Epithelial cell of prostate (primary cell): ENCODE data around the gene MECP2.
"Not testable (repeated sequence)": the region's sequence is repeated elsewhere in the genome, so short reads cannot be mapped to it uniquely, and the experiment has no call there.

Experiments
- DNase-seq: peaks from one replicate; pipeline ENCODE4 v3.0.0-alpha.2; 2011; ENCODE audit warnings: low read depth, low spot score
- H3K27ac ChIP-seq: fragments of 450-650 bp; 2 replicates; pipeline ENCODE4 v1.5.1; 2017; ENCODE audit warnings: mild to moderate bottlenecking

The MECP2 gene

DNA sequence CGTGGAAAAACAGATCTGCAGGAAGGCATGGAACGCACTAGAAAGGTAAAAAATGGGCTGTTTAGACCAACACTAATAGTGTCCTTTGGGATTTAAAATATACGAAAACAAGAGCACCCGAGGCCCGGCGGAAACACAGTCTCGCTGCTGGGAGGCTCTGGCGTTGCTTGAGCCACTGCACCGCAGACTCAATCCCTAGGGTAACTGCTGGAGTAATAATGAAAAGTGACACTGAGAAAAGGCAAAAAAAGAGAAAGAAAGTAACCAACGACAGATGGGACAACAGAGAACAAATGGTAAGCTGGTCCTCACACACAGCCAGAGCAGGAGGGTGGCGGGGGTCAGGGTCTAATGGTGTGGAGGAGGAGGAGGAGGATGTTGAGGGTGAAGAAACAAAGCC is 93.2 kb downstream of the MECP2 start:
- no peak for DNase-seq
- H3K27ac ChIP-seq = no peak overlapping the region

DNA sequence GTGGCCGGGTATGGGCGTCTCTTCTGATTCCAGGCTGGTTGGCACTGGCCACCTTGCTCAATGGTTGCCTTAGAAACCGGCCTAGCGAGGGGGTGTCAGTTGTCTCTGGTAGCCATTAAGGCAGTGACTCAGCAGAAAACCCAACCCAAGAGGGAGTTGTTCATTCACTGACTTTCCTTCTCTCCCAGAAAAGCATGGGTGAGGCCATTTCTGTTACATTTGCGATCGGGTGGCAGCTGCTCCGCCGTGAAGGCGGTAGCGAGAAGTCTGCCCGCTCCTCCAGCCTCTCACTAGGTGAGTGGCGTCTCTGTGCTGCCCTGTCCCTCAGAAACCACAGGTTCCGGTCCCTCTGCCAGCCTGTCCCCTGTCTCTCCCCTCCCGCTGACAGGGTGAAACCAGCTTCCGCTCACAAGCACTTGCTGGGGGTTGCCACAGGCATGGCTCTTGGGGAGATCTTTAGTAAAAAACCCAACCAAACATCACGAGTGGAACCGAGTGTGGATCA is 95.2 kb downstream of the MECP2 start:
- H3K27ac ChIP-seq = no peak overlapping the region
- DNase-seq = no peak

DNA sequence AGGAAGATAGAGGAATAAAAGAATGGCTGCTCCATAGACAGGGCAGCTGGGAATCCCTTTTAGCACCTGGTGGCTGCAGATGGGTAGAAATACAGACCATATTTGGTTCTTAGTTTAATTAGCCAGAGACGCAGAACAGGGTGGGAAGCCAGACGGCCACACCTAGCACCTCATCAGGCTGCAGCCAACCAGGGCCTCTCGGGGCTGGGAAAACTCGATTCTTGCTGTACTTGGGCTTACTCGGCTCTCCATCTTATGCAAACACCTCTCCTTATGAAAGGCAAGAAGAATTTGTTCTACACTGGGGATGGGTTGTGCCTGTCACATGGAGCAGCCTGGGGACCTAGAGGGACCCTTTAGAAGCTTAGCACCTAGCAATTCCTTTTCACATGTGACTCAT is 97.5 kb downstream of the MECP2 start:
- DNase-seq = no peak
- H3K27ac ChIP-seq = peak overlapping the region; percentile 9

DNA sequence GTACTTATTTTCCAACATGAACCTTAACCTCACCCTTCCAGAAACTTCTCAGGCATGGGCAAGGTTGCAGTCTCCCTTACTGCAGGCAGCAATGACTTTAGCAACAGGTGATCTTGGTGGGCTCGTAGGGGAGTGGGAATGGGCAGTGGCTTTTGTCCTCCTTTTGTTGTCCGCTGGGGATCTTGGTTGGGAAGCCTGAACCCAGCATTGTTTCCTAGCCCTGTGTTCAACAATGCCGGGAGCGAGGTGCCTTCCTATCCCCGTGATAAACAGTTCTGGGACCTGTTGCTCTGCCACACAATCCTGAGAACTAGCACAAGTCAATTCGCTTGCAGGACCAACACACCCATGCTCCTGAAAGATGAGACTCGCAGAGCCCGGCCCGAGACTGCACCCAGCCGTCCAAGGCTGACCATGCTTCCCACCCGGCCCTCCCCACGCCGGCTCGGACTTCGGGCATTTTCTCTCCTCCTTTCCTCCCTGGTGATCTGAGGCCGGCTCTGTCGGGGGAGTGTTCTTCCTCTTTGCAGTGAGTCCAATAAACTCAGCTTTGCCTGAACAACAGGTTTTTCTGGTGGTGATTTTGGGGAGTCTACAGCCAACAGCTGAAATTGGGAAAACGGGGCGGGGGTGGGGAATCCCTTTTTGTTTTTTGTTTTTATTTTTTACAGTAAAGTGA is 98.0 kb downstream of the MECP2 start:
- no peak for DNase-seq
- H3K27ac ChIP-seq = peak overlapping the region; percentile 9

DNA sequence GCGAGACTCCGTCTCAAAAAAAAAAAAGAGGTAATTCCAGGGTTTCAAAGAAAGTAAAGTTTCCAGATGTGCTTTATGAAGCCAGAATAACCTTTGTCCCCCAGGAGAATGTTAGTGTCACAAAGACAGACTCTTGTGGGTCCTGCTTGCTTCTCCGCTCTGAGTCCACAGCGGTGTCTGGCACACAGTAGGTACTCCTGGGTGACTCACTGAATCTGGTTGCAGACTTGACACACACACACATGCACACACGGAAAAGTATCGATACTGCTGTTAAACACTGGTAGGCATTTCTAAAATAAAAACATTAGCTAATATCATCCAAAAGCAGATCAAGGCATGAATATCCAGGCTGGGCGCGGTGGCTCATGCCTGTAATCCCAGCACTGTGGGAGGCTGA is 102.0 kb downstream of the MECP2 start:
- no peak overlapping the region for H3K27ac ChIP-seq
- no peak for DNase-seq

DNA sequence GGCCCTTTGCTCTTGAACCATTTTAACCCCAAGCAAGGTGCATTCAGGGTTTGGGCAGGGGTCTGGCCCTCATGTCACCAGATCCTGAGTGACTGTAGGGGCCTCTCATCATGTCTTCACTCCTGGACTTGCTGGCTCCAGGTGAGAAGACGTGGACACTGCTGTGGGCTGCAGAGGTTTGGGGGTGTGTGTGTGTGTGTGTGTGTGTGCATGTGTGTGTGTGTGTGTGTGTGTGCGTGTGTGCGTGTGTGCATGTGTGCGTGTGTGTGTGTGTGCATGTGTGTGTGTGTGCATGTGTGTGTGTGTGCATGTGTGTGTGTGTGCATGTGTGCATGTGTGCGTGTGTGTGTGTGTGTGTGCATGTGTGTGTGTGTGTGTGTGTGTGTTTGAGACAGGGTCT is 103.1 kb downstream of the MECP2 start:
- H3K27ac ChIP-seq, DNase-seq: not testable (repeated sequence)

DNA sequence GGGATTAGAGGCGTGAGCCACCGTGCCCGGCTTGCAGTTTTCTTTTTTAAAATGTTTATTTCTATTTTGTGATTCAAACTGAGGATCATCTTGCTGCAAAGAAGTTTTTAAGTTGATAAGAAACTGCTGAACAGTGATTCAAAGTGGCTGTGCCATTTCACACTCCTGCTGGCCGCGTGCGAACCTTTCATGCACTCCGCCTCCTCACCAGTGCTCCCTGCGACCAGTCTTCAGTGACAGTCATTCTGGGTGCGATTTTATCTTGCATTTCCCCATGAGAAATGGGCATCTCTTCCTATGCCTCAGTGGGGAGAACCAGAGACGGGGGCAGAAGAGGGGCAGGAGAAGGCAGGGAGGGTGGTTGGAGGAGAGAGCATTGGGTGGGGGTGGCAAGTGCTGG is 103.5 kb downstream of the MECP2 start:
- DNase-seq = no peak
- H3K27ac ChIP-seq = no peak overlapping the region

DNA sequence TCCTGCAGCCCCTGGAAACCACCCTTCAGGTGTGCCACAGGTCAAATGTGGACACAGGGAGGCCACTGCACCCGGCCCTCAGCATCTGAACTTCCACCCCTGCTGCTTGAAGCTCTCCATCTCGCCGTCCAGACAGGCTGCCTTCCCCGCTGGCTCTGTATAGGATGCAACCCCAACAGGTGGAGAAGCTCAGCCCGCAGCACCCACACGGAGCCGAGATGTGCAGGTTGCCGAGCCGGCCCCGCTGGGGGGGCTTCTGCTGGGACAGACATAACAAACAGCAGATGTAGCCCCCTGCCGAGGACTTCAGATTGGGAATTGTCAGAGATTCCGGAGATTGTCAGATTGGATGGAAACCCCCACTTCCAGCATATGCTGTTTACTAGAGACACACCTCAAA is 104.4 kb downstream of the MECP2 start:
- H3K27ac ChIP-seq = no peak overlapping the region
- no peak for DNase-seq

DNA sequence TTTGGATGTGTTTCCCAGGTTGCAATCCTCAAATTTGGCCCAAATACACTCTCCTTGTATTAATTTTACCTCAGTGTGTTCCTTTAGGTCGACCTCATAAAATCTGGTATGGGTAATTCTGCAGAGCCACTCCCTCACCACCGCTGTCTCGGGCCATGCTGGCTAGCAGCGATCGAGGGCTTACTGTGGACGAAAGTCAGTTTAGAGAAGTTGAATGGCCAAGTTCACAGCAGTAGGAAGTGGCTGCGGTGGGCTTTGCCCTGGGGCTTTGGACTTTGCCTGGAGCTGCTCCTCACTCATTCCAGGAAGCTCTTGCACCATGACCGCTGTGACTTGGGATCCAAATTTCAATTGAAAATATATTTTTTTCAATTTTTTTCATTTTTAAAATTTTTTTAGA is 105.3 kb downstream of the MECP2 start:
- DNase-seq = no peak
- H3K27ac ChIP-seq = no peak overlapping the region

DNA sequence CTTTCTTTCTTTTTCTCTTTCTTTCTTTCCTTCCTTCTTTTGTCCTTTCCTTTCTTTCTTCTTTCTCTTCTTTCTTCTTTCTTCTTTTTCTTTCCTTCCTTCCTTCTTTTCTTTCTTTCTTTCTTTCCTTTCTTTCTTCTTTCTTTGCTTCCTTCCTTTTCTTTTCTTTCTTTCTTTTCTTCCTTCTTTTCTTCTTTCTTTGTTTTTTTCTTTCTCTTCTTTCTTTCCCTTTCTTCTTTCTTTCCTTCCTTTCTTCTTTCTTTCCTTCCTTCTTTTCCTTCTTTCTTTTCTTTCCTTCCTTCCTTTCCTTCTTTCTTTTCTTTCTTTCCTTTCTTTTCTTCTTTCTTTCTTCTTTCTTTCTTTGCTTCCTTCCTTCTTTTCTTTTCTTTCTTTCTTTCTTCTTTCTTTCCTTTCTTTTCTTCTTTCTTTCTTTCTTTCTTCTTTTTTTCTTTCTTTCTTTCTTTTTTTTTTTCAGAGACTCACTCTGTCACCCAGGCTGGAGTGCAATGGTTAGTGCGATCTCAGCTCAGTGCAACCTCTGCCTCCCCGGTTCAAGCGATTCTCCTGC is 106.4 kb downstream of the MECP2 start:
- no peak overlapping the region for H3K27ac ChIP-seq
- no peak for DNase-seq

DNA sequence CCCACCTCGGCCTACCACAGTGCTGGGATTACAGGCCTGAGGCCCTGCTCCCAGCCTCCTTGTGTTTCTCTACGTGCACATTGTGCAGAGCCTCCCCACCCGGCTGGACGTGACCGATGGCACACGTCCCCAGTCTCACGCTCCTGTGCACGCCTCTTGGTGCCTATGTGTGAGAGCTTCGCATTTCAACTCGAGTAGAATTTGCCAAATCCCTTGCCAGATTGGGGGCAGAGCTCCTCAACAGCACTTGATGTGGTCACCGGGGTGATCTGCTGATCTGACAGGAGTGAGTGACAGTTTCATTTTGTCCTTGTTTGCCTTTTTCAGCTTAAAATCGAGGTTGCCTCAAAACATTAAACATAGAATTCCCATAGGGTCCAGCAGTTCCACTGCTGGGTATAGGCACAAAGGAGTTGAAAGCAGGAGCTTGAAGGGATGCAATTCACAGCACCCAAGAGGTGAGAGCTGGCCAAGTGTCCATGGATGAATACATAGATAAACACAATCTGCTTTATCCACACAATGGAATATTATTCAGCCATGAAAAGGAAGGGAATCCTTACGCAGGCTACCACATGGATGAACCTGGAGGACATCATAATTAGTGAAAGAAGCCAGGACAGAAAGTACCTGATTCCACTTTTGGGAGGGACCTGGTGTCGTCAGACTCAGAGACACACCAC is 107.4 kb downstream of the MECP2 start:
- no peak overlapping the region for H3K27ac ChIP-seq
- DNase-seq = no peak

DNA sequence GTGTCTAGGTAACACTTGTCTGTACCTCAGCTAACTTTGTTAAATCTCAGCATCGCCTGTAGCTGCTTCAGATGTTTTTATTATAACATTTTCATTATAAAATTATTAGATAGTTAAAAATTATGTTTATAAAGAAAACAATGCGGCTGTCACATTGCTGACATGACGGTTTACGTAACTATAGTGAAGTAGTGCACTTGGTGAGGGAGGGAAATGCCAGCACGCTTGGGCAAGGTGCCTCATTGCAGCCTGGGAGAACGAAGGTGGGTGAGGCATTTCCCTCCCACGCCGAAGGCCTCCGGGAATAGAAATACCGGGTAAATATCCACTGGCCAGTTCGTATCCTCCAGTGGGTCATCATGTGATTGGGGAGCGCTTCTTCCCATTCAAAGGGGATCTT is 109.0 kb downstream of the MECP2 start:
- no peak overlapping the region for H3K27ac ChIP-seq
- DNase-seq = no peak

DNA sequence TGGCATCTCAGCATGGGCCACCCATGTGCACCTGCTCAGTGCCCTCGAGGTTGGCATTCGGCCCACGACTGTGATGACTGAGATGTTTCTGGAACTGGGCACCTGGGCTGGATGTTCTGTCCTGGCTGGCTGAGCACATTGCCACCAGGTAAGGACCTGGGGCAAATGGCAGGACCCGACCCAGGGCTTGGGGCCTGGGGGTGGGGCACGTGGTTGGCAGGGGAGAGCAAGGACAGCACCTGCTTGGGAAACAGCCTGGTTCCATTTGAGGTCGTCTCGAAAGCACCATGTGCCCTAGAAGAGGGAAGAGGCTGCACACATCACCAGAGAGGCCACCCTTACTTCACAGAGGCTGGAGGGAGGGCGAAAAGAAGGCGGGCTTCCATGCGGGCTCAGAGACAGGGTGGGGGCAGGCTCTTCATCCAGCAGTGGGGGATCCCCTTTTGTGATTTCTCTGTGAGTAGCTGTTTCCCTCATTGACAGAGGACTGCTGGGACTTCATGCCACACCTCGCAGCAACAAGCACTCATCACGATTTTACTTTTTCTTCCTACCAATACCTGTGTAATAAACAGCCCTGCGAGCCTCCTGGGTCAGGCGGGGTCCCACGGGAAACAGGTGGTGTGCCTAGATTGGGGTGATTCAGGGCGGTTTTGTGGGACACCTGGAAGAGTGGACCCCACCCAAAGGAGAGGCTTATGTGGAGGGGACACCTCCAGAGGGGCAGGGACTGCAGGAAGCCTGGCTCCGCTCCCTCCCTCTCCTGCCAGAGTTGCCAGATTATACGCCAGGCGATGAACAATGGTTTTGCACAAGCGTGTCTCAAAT is 113.0 kb downstream of the MECP2 start:
- DNase-seq = no peak
- H3K27ac ChIP-seq = no peak overlapping the region

DNA sequence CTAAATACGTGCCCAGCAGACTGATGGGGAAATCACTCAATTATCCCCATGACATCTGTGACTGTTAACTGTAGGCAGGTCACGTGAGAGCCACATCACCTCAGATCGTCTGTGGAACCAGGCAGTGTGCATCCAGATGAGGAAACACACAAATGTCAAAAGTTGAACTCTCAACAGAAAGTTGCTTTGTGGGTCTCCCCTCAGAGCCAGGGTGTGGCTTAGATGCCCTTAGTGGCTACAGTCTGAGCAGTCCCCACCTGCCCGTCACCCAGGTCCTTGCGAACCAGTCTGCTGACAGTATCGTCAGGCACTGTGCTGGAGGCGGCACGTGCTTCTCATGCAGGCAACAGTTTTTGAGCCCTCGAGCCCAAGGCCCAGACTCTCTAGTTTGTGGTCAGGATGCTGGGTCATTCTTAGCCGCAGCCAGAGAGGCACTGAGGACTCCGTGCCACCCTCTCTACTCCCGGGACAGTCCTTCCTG is 114.2 kb downstream of the MECP2 start:
- no peak overlapping the region for H3K27ac ChIP-seq
- DNase-seq = no peak

DNA sequence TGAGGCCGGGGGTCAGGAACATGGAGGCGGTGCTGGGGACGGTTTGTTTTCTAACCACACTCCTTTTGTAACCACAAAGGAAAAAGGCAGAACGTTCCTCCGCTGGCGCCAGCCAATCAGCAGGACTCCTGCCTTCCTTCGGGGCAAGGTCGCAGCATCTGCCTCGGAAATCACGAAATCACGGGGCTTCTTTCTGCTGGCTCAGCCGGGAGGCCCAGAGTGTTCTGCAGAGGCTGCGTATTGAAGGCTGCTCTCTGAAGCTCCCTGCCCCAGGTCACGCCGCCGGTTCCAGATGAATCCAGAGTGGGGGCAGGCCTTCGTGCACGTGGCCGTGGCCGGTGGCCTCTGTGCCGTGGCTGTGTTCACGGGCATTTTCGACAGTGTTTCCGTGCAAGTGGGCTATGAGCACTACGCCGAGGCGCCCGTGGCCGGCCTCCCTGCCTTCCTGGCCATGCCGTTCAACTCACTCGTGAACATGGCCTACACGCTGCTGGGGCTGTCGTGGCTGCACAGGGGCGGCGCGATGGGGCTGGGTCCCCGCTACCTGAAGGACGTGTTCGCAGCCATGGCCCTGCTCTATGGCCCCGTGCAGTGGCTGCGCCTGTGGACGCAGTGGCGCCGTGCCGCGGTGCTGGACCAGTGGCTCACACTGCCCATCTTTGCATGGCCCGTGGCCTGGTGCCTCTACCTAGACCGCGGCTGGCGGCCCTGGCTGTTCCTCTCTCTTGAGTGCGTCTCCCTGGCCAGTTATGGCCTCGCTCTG is 115.6 kb downstream of the MECP2 start:
- H3K27ac ChIP-seq = no peak overlapping the region
- no peak for DNase-seq

DNA sequence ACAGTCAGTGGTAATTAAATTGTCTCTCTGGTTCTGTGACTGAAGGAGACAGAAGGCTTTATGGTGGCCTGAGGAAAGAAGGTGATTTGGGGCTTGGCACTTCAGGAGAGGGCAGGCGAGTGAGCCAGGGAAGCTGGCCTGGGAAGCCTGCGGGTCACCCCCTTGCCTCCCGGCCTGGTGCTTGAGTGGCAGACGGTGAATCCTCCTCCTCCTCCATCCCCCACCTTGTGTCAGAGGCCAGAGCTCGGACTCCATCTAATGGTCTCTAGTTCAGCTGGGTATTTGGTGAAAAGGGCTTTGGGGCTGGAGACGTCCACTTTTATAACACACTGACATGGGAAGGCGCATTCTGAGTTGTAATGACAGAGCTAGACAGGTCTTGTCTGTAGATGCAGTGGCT is 116.3 kb downstream of the MECP2 start:
- no peak for DNase-seq
- no peak overlapping the region for H3K27ac ChIP-seq

DNA sequence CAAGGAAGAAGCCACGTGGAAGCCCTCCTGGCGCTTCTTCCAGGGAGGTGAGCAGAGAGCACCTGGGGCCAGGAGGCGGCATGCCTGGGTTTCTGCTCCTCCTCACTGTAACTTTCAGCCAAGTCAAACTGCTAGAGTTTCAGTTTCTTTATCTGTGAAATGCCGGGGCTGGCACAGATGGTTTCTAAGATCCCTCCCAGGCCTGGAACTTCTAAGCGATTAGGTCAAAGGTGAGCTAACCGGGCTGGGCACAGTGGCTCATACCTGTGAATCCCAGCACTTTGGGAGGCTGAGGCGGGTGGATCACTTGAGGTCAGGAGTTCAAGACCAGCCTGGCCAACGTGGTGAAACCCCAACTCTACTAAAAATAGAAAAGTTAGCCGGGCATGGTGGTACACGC is 117.1 kb downstream of the MECP2 start:
- not testable (repeated sequence) for DNase-seq, H3K27ac ChIP-seq

DNA sequence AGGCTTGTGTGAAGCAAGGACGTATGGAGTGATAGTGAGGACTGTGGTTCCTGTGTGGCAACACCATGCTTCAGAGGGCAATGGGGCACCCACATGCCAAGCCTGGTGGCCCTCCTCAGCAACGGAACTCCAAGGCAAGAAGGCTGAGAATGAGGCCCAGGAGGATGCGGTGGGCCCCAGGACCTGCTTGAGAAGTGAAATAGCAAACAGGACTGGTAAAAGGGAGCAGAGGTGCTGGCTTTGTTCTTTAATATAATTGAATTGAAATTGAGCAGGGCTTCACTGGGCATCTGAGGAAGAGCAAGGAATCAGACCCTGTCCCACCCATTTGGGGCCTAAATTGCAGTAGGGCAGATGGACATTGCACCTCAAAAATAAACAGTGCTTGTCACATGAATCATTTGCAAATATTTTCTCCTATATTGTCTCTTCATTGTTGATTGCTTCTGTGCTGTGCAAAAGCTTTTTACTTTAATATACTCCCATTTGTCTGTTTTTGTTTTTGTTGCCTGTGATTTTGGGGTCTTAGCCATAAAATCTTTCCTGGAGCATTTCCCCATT is 122.7 kb downstream of the MECP2 start:
- DNase-seq = no peak
- H3K27ac ChIP-seq = no peak overlapping the region

DNA sequence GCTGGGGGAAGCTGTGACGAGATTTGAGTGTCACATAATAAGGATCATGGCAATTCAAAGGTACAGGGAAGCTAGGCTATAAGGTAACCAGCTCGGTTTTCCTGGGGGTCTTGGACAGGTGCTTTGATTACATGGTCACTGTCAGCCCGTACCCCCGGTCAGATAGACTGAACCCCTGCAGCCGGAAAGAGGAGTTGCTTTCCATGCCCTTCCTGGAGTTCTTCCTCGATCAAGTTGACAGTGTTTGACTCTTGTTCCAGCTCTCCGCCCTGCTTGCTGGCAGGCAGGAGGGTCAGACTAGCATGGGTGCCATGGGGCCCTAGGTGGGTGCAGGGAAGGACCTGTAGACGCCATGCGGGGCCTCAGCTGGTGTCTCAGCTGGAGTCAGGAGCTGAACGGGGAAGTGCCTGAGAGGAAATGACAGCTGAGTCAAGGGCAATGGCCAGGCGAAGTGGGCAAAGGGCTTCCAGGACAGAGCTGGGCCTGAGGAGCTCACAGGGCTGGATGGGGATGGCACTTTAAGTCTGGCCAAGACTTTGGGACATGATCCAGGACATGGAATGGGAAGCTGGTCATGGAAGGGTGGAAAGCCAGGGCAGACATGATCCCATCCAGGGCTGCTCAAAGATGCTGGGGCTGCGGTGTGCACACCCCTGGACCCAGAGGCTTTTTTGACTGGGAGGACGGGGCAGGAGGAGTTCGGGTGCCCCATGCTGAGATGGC is 123.4 kb downstream of the MECP2 start:
- no peak overlapping the region for H3K27ac ChIP-seq
- no peak for DNase-seq
